ENCODE data around the gene MTMR10. TPM values are rescaled to one million over a fixed set of nuclear protein-coding genes. Genes with fewer than 3 reads are reported as not detected.

The MTMR10 gene, protein sequence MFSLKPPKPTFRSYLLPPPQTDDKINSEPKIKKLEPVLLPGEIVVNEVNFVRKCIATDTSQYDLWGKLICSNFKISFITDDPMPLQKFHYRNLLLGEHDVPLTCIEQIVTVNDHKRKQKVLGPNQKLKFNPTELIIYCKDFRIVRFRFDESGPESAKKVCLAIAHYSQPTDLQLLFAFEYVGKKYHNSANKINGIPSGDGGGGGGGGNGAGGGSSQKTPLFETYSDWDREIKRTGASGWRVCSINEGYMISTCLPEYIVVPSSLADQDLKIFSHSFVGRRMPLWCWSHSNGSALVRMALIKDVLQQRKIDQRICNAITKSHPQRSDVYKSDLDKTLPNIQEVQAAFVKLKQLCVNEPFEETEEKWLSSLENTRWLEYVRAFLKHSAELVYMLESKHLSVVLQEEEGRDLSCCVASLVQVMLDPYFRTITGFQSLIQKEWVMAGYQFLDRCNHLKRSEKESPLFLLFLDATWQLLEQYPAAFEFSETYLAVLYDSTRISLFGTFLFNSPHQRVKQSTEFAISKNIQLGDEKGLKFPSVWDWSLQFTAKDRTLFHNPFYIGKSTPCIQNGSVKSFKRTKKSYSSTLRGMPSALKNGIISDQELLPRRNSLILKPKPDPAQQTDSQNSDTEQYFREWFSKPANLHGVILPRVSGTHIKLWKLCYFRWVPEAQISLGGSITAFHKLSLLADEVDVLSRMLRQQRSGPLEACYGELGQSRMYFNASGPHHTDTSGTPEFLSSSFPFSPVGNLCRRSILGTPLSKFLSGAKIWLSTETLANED
- polyA plus RNA-seq (2012; rRNA removed), result 6.4 and 8.0 TPM in 2 replicates
- polyA plus RNA-seq (2012; cell fraction: cytosol; rRNA removed), result 7.4 and 8.7 TPM in 2 replicates
- polyA plus RNA-seq (2012; cell fraction: nucleus; rRNA removed), result 9.1 and 14.4 TPM in 2 replicates

DNA sequence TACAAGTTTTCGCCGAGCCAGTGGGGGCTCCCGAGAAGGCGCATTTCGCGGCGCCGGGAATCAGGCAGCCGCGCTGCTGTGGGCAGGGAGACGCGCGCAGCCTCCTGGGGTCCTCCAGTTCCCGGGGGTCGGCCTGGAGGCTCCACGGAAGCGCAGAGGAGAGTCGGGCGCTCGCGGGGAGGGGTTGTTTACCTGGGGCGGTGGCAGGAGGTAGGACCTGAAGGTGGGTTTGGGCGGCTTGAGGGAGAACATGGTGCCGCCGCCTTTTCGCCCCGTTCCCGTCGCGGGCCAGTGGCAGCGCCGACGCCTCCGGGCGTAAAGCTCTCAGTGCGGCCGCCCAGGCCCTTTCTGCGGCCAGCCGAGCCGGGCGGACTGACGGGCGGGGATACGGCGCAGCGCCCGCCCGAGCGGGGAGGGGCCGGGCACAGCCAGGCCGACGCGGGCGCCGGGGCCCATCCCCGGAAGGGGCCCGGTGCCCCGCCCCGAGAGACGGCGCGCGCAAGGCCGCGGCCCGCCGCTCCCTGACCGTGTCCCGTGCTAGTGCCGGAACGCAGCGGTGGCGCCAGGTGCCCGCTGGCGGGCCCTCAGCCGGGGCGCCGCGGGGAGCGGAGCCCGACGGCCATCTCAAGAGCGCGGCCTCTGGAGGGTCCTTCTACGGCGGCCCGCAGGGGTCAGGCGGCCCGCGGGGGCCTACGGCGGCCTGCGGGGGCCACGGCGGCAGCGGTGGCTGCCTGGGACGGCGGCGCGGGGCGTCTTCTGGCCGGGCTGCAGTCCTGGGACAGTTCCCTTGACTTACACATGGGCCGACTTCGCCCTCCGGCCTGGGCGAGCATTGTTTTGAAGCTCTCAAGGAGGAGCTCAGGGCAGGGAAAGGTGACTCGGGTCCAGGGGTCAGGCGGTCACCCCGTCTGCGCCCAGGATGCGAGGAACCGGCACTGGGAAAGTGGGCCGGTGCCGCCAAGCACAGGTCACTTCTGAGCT lies at the start of gene MTMR10:
MTMR10 (minus strand) TSS at position 374 of the 981 bp plus-strand sequence; CDS start at position 252, 122 bp downstream.
- peak within 1 kb of the TSS; percentile 80 for H3K4me2 ChIP-seq
- CTCF ChIA-PET, result interaction anchor here (1.1 to 1.8 kb wide), 2 partner anchors 9 to 138 kb away, joined by 3 to 10 read pairs; no protein-coding TSS in a partner anchor
- no peaks in the 10 kb centered on the region for H3F3A ChIP-seq (replicated peaks; ENCODE audit: insufficient read depth)
- H3K27me3 ChIP-seq (ENCODE audit: insufficient read depth), result no peaks in the 10 kb centered on the region
- H4K20me1 ChIP-seq (ENCODE audit: insufficient read depth), result no peaks in the 10 kb centered on the region
- H3K4me1 ChIP-seq (ENCODE audit: control insufficient read depth in 1 of 2, insufficient read depth in 2 of 2, low read depth in 1 of 2, low read length in 1 of 2), result peaks cover 0 to 6% of the 10 kb centered on the region in 2 experiments; a peak in 2 of 4 replicates
- peak within 1 kb of the TSS; percentile 90 for H2AFZ ChIP-seq (ENCODE audit: low read depth)
- WGBS (ENCODE audit: low lambda C conversion rate), result 2% methylated on average over 23 of the region's 114 CpGs
- peak within 1 kb of the TSS; percentile 87 to 95 for H3K4me3 ChIP-seq (ENCODE audit: low read depth in 2 of 2, low read length in 1 of 2)
- no peaks in the 10 kb centered on the region for H3K9me2 ChIP-seq
- H3K27ac ChIP-seq (ENCODE audit: low read depth in 2 of 2, low read length in 1 of 2), result peak within 1 kb of the TSS; percentile 74 to 86
- peak; percentile 96 for DNase-seq
- H3K9me3 ChIP-seq, result no peaks in the 10 kb centered on the region
- peaks cover 2 to 4% of the 10 kb centered on the region in 2 experiments for H3K36me3 ChIP-seq (replicated peaks in 1 of 2; ENCODE audit: control insufficient read depth in 1 of 2, insufficient read depth in 2 of 2, low read length in 1 of 2)
- H3K79me2 ChIP-seq (ENCODE audit: insufficient read depth), result peaks cover 42% of the 10 kb centered on the region
- peak within 1 kb of the TSS; percentile 83 for H3K9ac ChIP-seq
- POLR2A ChIA-PET, result interaction anchor here (1.0 kb wide), 1 partner anchor 23 kb away, joined by 3 read pairs; no protein-coding TSS in a partner anchor
- TF ChIP-seq TEAD4 (IDR thresholded peaks at IDR 0.05; ENCODE audit: borderline replicate concordance, insufficient read depth) (no peak), RAD21 (IDR thresholded peaks at IDR 0.05; ENCODE audit: low read length) (0 out of 2 replicates have a peak, but pooled peaks have one; percentile 13), GATA2 (CRISPR knock-in tag; IDR thresholded peaks at IDR 0.05) (no peak), RCOR1 (IDR thresholded peaks at IDR 0.05; ENCODE audit: low read length) (no peak), NFIC (IDR thresholded peaks at IDR 0.05; ENCODE audit: borderline replicate concordance) (no peak), MEF2A (IDR thresholded peaks at IDR 0.05; ENCODE audit: borderline replicate concordance, low read depth) (no peak), RFX5 (IDR thresholded peaks at IDR 0.05; ENCODE audit: low read length) (no peak), JUND (IDR thresholded peaks at IDR 0.05) (no peak), GABPA (IDR thresholded peaks at IDR 0.05; ENCODE audit: low read depth) (no peak)
- TF ChIP-seq, protein P1, sequence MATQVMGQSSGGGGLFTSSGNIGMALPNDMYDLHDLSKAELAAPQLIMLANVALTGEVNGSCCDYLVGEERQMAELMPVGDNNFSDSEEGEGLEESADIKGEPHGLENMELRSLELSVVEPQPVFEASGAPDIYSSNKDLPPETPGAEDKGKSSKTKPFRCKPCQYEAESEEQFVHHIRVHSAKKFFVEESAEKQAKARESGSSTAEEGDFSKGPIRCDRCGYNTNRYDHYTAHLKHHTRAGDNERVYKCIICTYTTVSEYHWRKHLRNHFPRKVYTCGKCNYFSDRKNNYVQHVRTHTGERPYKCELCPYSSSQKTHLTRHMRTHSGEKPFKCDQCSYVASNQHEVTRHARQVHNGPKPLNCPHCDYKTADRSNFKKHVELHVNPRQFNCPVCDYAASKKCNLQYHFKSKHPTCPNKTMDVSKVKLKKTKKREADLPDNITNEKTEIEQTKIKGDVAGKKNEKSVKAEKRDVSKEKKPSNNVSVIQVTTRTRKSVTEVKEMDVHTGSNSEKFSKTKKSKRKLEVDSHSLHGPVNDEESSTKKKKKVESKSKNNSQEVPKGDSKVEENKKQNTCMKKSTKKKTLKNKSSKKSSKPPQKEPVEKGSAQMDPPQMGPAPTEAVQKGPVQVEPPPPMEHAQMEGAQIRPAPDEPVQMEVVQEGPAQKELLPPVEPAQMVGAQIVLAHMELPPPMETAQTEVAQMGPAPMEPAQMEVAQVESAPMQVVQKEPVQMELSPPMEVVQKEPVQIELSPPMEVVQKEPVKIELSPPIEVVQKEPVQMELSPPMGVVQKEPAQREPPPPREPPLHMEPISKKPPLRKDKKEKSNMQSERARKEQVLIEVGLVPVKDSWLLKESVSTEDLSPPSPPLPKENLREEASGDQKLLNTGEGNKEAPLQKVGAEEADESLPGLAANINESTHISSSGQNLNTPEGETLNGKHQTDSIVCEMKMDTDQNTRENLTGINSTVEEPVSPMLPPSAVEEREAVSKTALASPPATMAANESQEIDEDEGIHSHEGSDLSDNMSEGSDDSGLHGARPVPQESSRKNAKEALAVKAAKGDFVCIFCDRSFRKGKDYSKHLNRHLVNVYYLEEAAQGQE (IDR thresholded peaks at IDR 0.05; ENCODE audit: low read depth, low read length), result 0 out of 2 replicates have a peak, but pooled peaks have one; percentile 21
- TF ChIP-seq, protein P2, sequence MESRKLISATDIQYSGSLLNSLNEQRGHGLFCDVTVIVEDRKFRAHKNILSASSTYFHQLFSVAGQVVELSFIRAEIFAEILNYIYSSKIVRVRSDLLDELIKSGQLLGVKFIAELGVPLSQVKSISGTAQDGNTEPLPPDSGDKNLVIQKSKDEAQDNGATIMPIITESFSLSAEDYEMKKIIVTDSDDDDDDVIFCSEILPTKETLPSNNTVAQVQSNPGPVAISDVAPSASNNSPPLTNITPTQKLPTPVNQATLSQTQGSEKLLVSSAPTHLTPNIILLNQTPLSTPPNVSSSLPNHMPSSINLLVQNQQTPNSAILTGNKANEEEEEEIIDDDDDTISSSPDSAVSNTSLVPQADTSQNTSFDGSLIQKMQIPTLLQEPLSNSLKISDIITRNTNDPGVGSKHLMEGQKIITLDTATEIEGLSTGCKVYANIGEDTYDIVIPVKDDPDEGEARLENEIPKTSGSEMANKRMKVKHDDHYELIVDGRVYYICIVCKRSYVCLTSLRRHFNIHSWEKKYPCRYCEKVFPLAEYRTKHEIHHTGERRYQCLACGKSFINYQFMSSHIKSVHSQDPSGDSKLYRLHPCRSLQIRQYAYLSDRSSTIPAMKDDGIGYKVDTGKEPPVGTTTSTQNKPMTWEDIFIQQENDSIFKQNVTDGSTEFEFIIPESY (IDR thresholded peaks at IDR 0.05; ENCODE audit: borderline replicate concordance, low read depth), result no peak
- TF ChIP-seq, protein P3, sequence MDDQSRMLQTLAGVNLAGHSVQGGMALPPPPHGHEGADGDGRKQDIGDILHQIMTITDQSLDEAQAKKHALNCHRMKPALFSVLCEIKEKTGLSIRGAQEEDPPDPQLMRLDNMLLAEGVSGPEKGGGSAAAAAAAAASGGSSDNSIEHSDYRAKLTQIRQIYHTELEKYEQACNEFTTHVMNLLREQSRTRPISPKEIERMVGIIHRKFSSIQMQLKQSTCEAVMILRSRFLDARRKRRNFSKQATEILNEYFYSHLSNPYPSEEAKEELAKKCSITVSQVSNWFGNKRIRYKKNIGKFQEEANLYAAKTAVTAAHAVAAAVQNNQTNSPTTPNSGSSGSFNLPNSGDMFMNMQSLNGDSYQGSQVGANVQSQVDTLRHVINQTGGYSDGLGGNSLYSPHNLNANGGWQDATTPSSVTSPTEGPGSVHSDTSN (IDR thresholded peaks at IDR 0.05), result no peak
- TF ChIP-seq, protein P4, sequence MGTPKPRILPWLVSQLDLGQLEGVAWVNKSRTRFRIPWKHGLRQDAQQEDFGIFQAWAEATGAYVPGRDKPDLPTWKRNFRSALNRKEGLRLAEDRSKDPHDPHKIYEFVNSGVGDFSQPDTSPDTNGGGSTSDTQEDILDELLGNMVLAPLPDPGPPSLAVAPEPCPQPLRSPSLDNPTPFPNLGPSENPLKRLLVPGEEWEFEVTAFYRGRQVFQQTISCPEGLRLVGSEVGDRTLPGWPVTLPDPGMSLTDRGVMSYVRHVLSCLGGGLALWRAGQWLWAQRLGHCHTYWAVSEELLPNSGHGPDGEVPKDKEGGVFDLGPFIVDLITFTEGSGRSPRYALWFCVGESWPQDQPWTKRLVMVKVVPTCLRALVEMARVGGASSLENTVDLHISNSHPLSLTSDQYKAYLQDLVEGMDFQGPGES (IDR thresholded peaks at IDR 0.05; ENCODE audit: low read depth, low read length), result no peak
- TF ChIP-seq, protein P5, sequence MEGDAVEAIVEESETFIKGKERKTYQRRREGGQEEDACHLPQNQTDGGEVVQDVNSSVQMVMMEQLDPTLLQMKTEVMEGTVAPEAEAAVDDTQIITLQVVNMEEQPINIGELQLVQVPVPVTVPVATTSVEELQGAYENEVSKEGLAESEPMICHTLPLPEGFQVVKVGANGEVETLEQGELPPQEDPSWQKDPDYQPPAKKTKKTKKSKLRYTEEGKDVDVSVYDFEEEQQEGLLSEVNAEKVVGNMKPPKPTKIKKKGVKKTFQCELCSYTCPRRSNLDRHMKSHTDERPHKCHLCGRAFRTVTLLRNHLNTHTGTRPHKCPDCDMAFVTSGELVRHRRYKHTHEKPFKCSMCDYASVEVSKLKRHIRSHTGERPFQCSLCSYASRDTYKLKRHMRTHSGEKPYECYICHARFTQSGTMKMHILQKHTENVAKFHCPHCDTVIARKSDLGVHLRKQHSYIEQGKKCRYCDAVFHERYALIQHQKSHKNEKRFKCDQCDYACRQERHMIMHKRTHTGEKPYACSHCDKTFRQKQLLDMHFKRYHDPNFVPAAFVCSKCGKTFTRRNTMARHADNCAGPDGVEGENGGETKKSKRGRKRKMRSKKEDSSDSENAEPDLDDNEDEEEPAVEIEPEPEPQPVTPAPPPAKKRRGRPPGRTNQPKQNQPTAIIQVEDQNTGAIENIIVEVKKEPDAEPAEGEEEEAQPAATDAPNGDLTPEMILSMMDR (IDR thresholded peaks at IDR 0.05), result no peak
- TF ChIP-seq, protein P6, sequence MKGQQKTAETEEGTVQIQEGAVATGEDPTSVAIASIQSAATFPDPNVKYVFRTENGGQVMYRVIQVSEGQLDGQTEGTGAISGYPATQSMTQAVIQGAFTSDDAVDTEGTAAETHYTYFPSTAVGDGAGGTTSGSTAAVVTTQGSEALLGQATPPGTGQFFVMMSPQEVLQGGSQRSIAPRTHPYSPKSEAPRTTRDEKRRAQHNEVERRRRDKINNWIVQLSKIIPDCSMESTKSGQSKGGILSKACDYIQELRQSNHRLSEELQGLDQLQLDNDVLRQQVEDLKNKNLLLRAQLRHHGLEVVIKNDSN (IDR thresholded peaks at IDR 0.05; ENCODE audit: borderline replicate concordance, low read depth), result no peak
